ENCODE measurements around the gene GUCA2B.

GUCA2B gene

DNA sequence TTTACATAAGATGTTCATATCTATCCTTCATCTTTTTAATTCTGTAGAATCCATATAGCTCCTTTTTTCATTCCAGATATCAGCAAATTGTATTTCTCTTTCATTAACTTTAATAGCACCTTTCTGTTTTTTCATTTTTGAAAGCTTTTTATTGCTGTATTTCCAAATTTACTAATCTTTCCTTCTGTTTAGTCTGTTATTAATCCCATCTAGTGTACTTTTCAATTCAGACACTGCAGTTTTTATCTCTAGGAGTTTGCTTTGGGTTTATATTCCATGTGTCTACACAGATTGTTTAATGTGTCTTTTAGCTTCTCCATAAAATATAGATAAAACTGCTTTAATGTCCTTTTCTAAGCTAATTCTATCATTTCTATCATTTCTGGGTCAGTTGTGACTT is 48.8 kb downstream of the GUCA2B start:
- H3K9me3 ChIP-seq, result peaks cover 33% of the 10 kb centered on the region
- H3K9ac ChIP-seq, result no peak overlapping the region
- H3K36me3 ChIP-seq, result peaks cover 80% of the 10 kb centered on the region
- H3K4me2 ChIP-seq, result no peak overlapping the region
- H3K27me3 ChIP-seq, result no peaks in the 10 kb centered on the region
- no peaks in the 10 kb centered on the region; the same call in 1 of the 2 replicates for H4K20me1 ChIP-seq
- no peak overlapping the region for H3K27ac ChIP-seq
- TF ChIP-seq Cebpa-rat (IDR thresholded peaks at IDR 0.05), result no peak
- no peak overlapping the region for H3K4me3 ChIP-seq
- no peaks in the 10 kb centered on the region for H3K4me1 ChIP-seq
